SK-N-SH (cell line): ENCODE data around the gene NDUFC1. TPM values are rescaled to one million over a fixed set of nuclear protein-coding genes. Genes with fewer than 3 reads are reported as not detected.
A peak's percentile ranks its signal among the peaks of the same experiment; 100 is the strongest.

Source experiments
- CTCF ChIA-PET: fragments of 300-600, 350-600 bp; formaldehyde crosslinking; extraction: SDS; loops from one replicate; lab custom pipeline; 2021; lab: Yijun Ruan, JAX
- POLR2A ChIA-PET: fragments of 350-600 bp; sonication (Branson Sonifier 250); formaldehyde crosslinking; extraction: SDS; loops from one replicate; lab custom pipeline; 2020; ENCODE audit warnings: antibody characterized with exemption, inconsistent platforms; lab: Yijun Ruan, JAX
- DNase-seq: peaks from one replicate; pipeline ENCODE4 v3.0.0; 2012
- H2AFZ ChIP-seq: fragments of 200-600 bp; sonication (generic); 2 replicates; pipeline ENCODE4 v1.8.1; 2016; ENCODE audit warnings: antibody characterized with exemption, mild to moderate bottlenecking, low read depth
- H3F3A ChIP-seq: fragments of 200-600 bp; sonication (generic); replicated peaks from 2 replicates; pipeline ENCODE3; 2016; ENCODE audit warnings: antibody characterized with exemption, mild to moderate bottlenecking; ENCODE audit not compliant: insufficient read depth
- H3K27ac ChIP-seq, 2 experiments: fragments of 200-500 bp in 1 of 2; fragments of 200-600 bp in 1 of 2; sonication (Bioruptor generic) in 1 of 2; sonication (generic), shearing (Covaris generic) in 1 of 2; 2 replicates each; pipeline versions ENCODE4 v1.5.1 to v1.6.1; 2014 to 2016; ENCODE audit warnings: low read depth in 2 of 2, inconsistent platforms in 1 of 2, low read length in 1 of 2, mild to moderate bottlenecking in 1 of 2, mixed read lengths in 1 of 2
- H3K27me3 ChIP-seq: fragments of 200-600 bp; sonication (generic), shearing (Covaris generic); 2 replicates; pipeline ENCODE4 v1.6.1; 2016; ENCODE audit warnings: mixed run types; ENCODE audit not compliant: insufficient read depth
- H3K36me3 ChIP-seq, 2 experiments: fragments of 200-500 bp in 1 of 2; fragments of 200-600 bp in 1 of 2; sonication (Bioruptor generic) in 1 of 2; sonication (generic) in 1 of 2; replicated peaks in 1 of 2; 2 replicates each; pipeline versions ENCODE3 to v1.5.1; 2014 to 2016; ENCODE audit warnings: low read length in 1 of 2, mild to moderate bottlenecking in 1 of 2; ENCODE audit not compliant: insufficient read depth in 2 of 2, control insufficient read depth in 1 of 2
- H3K4me1 ChIP-seq, 2 experiments: fragments of 200-500 bp in 1 of 2; fragments of 200-600 bp in 1 of 2; sonication (Bioruptor generic) in 1 of 2; sonication (generic), shearing (Covaris generic) in 1 of 2; 2 replicates each; pipeline versions ENCODE4 v1.5.1 to v1.6.1; 2014 to 2016; ENCODE audit warnings: low read depth in 1 of 2, low read length in 1 of 2, mixed run types in 1 of 2; ENCODE audit not compliant: insufficient read depth in 2 of 2, control insufficient read depth in 1 of 2
- H3K4me2 ChIP-seq: fragments of 200-600 bp; sonication (generic), shearing (Covaris generic); 2 replicates; pipeline ENCODE4 v1.6.1; 2017; ENCODE audit warnings: mixed run types
- H3K4me3 ChIP-seq, 2 experiments: fragments of 200-500 bp in 1 of 2; fragments of 200-600 bp in 1 of 2; sonication (Bioruptor generic) in 1 of 2; sonication (generic), shearing (Covaris generic) in 1 of 2; 2 replicates each; pipeline versions ENCODE4 v1.5.1 to v1.8.1; 2014 to 2016; ENCODE audit warnings: low read depth in 2 of 2, inconsistent platforms in 1 of 2, low read length in 1 of 2, mild to moderate bottlenecking in 1 of 2, mixed read lengths in 1 of 2, moderate library complexity in 1 of 2
- H3K79me2 ChIP-seq: fragments of 200-600 bp; sonication (generic); 2 replicates; pipeline ENCODE4 v1.8.1; 2017; ENCODE audit warnings: mild to moderate bottlenecking; ENCODE audit not compliant: insufficient read depth
- H3K9ac ChIP-seq: fragments of 200-600 bp; sonication (generic); 2 replicates; pipeline ENCODE4 v1.6.1; 2017; ENCODE audit warnings: mixed run types
- H3K9me2 ChIP-seq: fragments of 200-600 bp; sonication (generic); 2 replicates; pipeline ENCODE4 v1.6.1; 2017; ENCODE audit warnings: mixed run types
- H3K9me3 ChIP-seq: fragments of 200-600 bp; sonication (generic); 2 replicates; pipeline ENCODE4 v1.6.1; 2017; ENCODE audit warnings: mixed run types, mild to moderate bottlenecking, moderate library complexity
- H4K20me1 ChIP-seq: fragments of 200-600 bp; sonication (generic); 2 replicates; pipeline ENCODE4 v1.6.1; 2017; ENCODE audit warnings: mild to moderate bottlenecking, mixed run types; ENCODE audit not compliant: insufficient read depth
- CTCF ChIP-seq: fragments of 200-600 bp; sonication (generic); IDR thresholded peaks from 2 replicates; pipeline ENCODE4 v1.6.1; 2017; ENCODE audit warnings: antibody characterized with exemption, mild to moderate bottlenecking, moderate library complexity
- EZH2phosphoT487 ChIP-seq: fragments of 200-600 bp; sonication (generic); IDR thresholded peaks from 2 replicates; pipeline ENCODE4 v1.6.1; 2017; ENCODE audit warnings: low read depth, mixed run types, mild to moderate bottlenecking, antibody characterized with exemption, moderate library complexity, borderline replicate concordance
- FOSL2 ChIP-seq: IDR thresholded peaks from 2 replicates; pipeline ENCODE4 v1.4.0; 2012; ENCODE audit warnings: low read depth, mild to moderate bottlenecking, moderate library complexity, borderline replicate concordance
- FOXM1 ChIP-seq: IDR thresholded peaks from 2 replicates; pipeline ENCODE4 v1.4.0; 2012; ENCODE audit warnings: low read depth, mild to moderate bottlenecking
- GABPA ChIP-seq: IDR thresholded peaks from 2 replicates; pipeline ENCODE4 v1.4.0; 2012; ENCODE audit warnings: low read depth, mild to moderate bottlenecking
- GATA2 ChIP-seq: sonication (generic); formaldehyde crosslinking; IDR thresholded peaks from 2 replicates; pipeline ENCODE4 v1.5.0; 2020; ENCODE audit warnings: mild to moderate bottlenecking, missing genetic modification reagents
- JUND ChIP-seq: IDR thresholded peaks from 2 replicates; pipeline ENCODE4 v1.4.0; 2012
- MAX ChIP-seq: IDR thresholded peaks from 2 replicates; pipeline ENCODE4 v1.4.0; 2012; ENCODE audit warnings: low read depth
- POLR2AphosphoS5 ChIP-seq: IDR thresholded peaks from 2 replicates; pipeline ENCODE4 v1.6.1; 2012; ENCODE audit warnings: low read depth, low read length
- RCOR1 ChIP-seq: fragments of 150-350 bp; IDR thresholded peaks from 2 replicates; pipeline ENCODE4 v1.6.1; 2017; ENCODE audit warnings: antibody characterized with exemption, low read length
- RFX5 ChIP-seq: IDR thresholded peaks from 2 replicates; pipeline ENCODE4 v1.6.1; 2012; ENCODE audit warnings: mild to moderate bottlenecking, improper control_type of control experiment, low read length
- RXRA ChIP-seq: IDR thresholded peaks from 2 replicates; pipeline ENCODE4 v1.4.0; 2012; ENCODE audit warnings: low read depth, mild to moderate bottlenecking, borderline replicate concordance
- TCF12 ChIP-seq: IDR thresholded peaks from 2 replicates; pipeline ENCODE4 v1.4.0; 2012
- USF1 ChIP-seq: IDR thresholded peaks from 2 replicates; pipeline ENCODE4 v1.4.0; 2012; ENCODE audit warnings: low read depth, borderline replicate concordance
- USF2 ChIP-seq: fragments of 150-350 bp; IDR thresholded peaks from 2 replicates; pipeline ENCODE4 v1.6.1; 2017; ENCODE audit warnings: antibody characterized with exemption, low read length, low read depth, borderline replicate concordance
- WGBS: methylation state at CpG from one replicate; pipeline ENCODE4 v1.1.6; 2017; ENCODE audit warnings: low lambda C conversion rate; 5-methylcytosine and 5-hydroxymethylcytosine counted together
- polyA plus RNA-seq, 3 experiments: library from polyadenylated mRNA; depleted of rRNA; stranded (reverse); fragments of >200 nt; gene quantifications; 2 replicates each; pipeline ENCODE4 v1.2.3, GENCODE V29; 2012

NDUFC1 gene
- polyA plus RNA-seq, 1 of the 3 experiments (the other 2 are of a cell fraction): 101 TPM

- 57% methylated on average over 51 of the region's 51 CpGs for WGBS
- peak within 1 kb of the TSS; percentile 40; the same call in 1 of the 2 replicates for H3K9ac ChIP-seq
- no peaks in the 10 kb centered on the region for H4K20me1 ChIP-seq
- peak within 1 kb of the TSS; percentile 60; the same call in 1 of the 2 replicates for H2AFZ ChIP-seq
- no peaks in the 10 kb centered on the region for H3K9me2 ChIP-seq
- H3K36me3 ChIP-seq: no peaks in the 10 kb centered on the region
- POLR2A ChIA-PET: no interaction called here
- CTCF ChIA-PET: interaction anchor here (1.5 kb wide), 1 partner anchor 16 kb away, joined by 8 read pairs; no protein-coding TSS in a partner anchor
- H3K27me3 ChIP-seq: no peaks in the 10 kb centered on the region
- H3K4me3 ChIP-seq: peak within 1 kb of the TSS; percentile 55 to 57
- peak; percentile 66 for DNase-seq
- H3K4me1 ChIP-seq: peaks cover 0 to 4% of the 10 kb centered on the region in 2 experiments; a peak in 2 of 4 replicates
- peak within 1 kb of the TSS; percentile 69 for H3K4me2 ChIP-seq
- no peaks in the 10 kb centered on the region for H3K79me2 ChIP-seq
- H3F3A ChIP-seq: peaks cover 18% of the 10 kb centered on the region
- no peaks in the 10 kb centered on the region for H3K9me3 ChIP-seq
- H3K27ac ChIP-seq: no peak within 1 kb of the TSS
- TF ChIP-seq RFX5: no peak
Measured at GRCh38 chr4:139279760-139280620, 22.3 kb downstream of the NDUFC1 start, which contains the start of gene MGARP. MGARP (minus strand) TSS chr4:139280225; CDS start chr4:139280158, 67 bp downstream.

GRCh38 chr4:139278912-139279759 is 23.1 kb downstream of the NDUFC1 start:
- Histone ChIP-seq H3K9me2 (no peaks in the 10 kb centered on the region), H3K9ac (peak overlapping the region; percentile 40; the same call in 1 of the 2 replicates), H3K27ac (no peak overlapping the region), H3K27me3 (no peaks in the 10 kb centered on the region), H3K9me3 (no peaks in the 10 kb centered on the region), H4K20me1 (no peaks in the 10 kb centered on the region), H2AFZ (peak overlapping the region; percentile 60; the same call in 1 of the 2 replicates), H3K79me2 (no peaks in the 10 kb centered on the region), H3K36me3 (no peaks in the 10 kb centered on the region), H3K4me3 (peak overlapping the region; percentile 55 to 57), H3K4me2 (peak overlapping the region; percentile 69), H3K4me1 (peaks cover 0 to 7% of the 10 kb centered on the region in 2 experiments; a peak in 3 of 4 replicates), H3F3A (peaks cover 18% of the 10 kb centered on the region)
- TF ChIP-seq CTCF (no peak), MAX (no peak)
- 87% methylated on average over 40 of the region's 40 CpGs for WGBS
- CTCF ChIA-PET: no interaction called here
- DNase-seq: peak; percentile 36
- POLR2A ChIA-PET: no interaction called here

- CTCF ChIA-PET: no interaction called here
- Histone ChIP-seq H3K79me2 (no peaks in the 10 kb centered on the region), H3K9ac (no peak overlapping the region), H3F3A (peaks cover 18% of the 10 kb centered on the region), H3K36me3 (no peaks in the 10 kb centered on the region), H3K27me3 (no peaks in the 10 kb centered on the region), H3K4me2 (no peak overlapping the region), H3K9me3 (no peaks in the 10 kb centered on the region), H2AFZ (no peak overlapping the region), H3K27ac (no peak overlapping the region), H3K4me3 (peak overlapping the region in 1 of 2 experiments; percentile 55; a peak in 1 of 4 replicates), H4K20me1 (no peaks in the 10 kb centered on the region), H3K9me2 (no peaks in the 10 kb centered on the region), H3K4me1 (peaks cover 0 to 7% of the 10 kb centered on the region in 2 experiments; a peak in 3 of 4 replicates)
- POLR2A ChIA-PET: no interaction called here
- DNase-seq: no peak
- 97% methylated on average over 16 of the region's 16 CpGs for WGBS
- no peak for TF ChIP-seq GATA2 (CRISPR knock-in tag)
- no peak for TF ChIP-seq FOSL2
- TF ChIP-seq RFX5: no peak
- no peak for TF ChIP-seq EZH2phosphoT487
- no peak for TF ChIP-seq USF2
- TF ChIP-seq JUND: no peak
- no peak for TF ChIP-seq GABPA
- TF ChIP-seq POLR2AphosphoS5: no peak
- no peak for TF ChIP-seq USF1
- TF ChIP-seq RCOR1: no peak
- TF ChIP-seq RXRA: no peak
- TF ChIP-seq FOXM1: no peak
- no peak for TF ChIP-seq TCF12
Measured at GRCh38 chr4:139278485-139278884, 23.8 kb downstream of the NDUFC1 start.
